Measurements from ENCODE around the gene KLHL29.

DNA sequence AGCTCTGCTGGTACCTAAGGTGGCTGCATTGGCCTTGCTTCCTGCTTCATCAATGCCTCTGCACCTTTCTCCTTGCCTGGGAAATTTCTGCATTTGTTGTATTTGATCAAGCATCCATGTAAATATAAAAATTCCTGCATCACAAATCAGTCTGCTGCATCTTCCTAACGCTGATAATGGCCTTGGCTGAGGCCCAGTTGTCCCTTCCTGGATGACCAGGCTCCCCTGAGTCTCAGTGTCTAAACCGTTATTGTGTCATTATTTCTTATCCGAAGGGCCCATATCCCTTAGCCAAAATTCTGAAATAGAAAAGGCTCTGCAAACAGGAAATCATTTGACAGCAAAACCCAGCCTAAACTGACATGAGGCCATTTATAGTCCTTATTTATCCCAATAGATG, 62.4 kb downstream of the KLHL29 start:
- TF ChIP-seq, protein P1, sequence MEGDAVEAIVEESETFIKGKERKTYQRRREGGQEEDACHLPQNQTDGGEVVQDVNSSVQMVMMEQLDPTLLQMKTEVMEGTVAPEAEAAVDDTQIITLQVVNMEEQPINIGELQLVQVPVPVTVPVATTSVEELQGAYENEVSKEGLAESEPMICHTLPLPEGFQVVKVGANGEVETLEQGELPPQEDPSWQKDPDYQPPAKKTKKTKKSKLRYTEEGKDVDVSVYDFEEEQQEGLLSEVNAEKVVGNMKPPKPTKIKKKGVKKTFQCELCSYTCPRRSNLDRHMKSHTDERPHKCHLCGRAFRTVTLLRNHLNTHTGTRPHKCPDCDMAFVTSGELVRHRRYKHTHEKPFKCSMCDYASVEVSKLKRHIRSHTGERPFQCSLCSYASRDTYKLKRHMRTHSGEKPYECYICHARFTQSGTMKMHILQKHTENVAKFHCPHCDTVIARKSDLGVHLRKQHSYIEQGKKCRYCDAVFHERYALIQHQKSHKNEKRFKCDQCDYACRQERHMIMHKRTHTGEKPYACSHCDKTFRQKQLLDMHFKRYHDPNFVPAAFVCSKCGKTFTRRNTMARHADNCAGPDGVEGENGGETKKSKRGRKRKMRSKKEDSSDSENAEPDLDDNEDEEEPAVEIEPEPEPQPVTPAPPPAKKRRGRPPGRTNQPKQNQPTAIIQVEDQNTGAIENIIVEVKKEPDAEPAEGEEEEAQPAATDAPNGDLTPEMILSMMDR (conservative IDR thresholded peaks at IDR 0.05): no peak
- no peak for TF ChIP-seq ZFX (IDR thresholded peaks at IDR 0.05)
